Measurements from ENCODE around the gene NEK11. TPM values are rescaled to one million over a fixed set of nuclear protein-coding genes. Genes with fewer than 3 reads are reported as not detected.

Gene NEK11
- total and polyA plus RNA-seq, 9 of the 15 experiments (the other 6 are each of a cell fraction or from before 2014, with no cell fraction given), result 0.28 to 1.5 (median 0.87) TPM

DNA sequence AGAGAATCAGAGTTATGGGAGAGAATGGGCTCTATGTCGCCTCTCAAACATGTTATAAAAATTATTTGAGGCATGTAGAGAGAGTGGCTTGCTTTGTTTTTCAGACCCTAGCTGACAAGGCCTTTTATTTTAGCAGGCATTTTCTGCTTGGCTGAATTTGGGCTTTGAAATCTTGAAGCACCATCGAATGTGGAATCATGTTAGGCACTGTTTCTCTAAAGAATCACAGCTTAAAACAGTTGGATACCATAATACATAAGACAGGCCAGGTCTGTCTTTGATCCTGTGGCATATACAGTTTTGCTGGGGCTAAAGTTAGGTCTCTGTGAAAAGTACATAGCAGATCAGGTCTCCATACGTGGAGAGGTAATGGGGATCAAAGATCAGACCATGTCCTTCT, 142.7 kb downstream of the NEK11 start:
- POLR2A ChIA-PET, result no interaction called here
- Histone ChIP-seq H3K9ac (ENCODE audit: insufficient read depth in 1 of 2, low read depth in 2 of 2, low read length in 2 of 2) (no peak overlapping the region), H3K36me3 (ENCODE audit: control insufficient read depth, insufficient read depth, low read length) (no peaks in the 10 kb centered on the region), H3K27me3 (ENCODE audit: control insufficient read depth in 2 of 2, insufficient read depth in 2 of 2, low read length in 2 of 2) (peaks cover 0 to 10% of the 10 kb centered on the region in 2 experiments; a peak in 1 of 5 replicates), H3K79me2 (ENCODE audit: control insufficient read depth, insufficient read depth, low read length) (no peaks in the 10 kb centered on the region), H3K9me1 (ENCODE audit: control insufficient read depth, insufficient read depth, low read length) (no peaks in the 10 kb centered on the region), H3K4me3 (no peak overlapping the region), H4K20me1 (replicated peaks; ENCODE audit: control insufficient read depth, insufficient read depth, low read length) (no peaks in the 10 kb centered on the region), H3K27ac (ENCODE audit: extremely low read depth, low read depth, low read length) (no peak overlapping the region), H2AFZ (ENCODE audit: low read depth, low read length) (no peak overlapping the region), H3K4me1 (replicated peaks in 1 of 2; ENCODE audit: control insufficient read depth in 2 of 2, insufficient read depth in 2 of 2, low read length in 2 of 2) (no peaks in the 10 kb centered on the region), H3K4me2 (ENCODE audit: insufficient read depth, low read length) (no peak overlapping the region), H3K9me3 (replicated peaks; ENCODE audit: control insufficient read depth, insufficient read depth, low read depth, low read length) (no peaks in the 10 kb centered on the region)
- WGBS (ENCODE audit: insufficient coverage, low coverage, missing lambda C conversion rate), result 9% methylated on average over 3 of the region's 3 CpGs
- DNase-seq (ENCODE audit: extremely low read depth in 1 of 4, low spot score in 3 of 4) (no peak), FAIRE-seq (no peak), ATAC-seq (no peak)
- CTCF ChIA-PET (ENCODE audit: low intra/inter-chr PET ratio), result no interaction called here
- in situ Hi-C loops (cut with MboI), result no loop called here
- no TSS peak for BruUV-seq (replicated peaks)
- TF ChIP-seq HSF4 (CRISPR knock-in tag; IDR thresholded peaks at IDR 0.05; ENCODE audit: borderline replicate concordance), result no peak
- TF ChIP-seq MIER1 (IDR thresholded peaks at IDR 0.05; ENCODE audit: low read depth), result no peak
- TF ChIP-seq TCF15 (CRISPR knock-in tag; IDR thresholded peaks at IDR 0.05), result no peak
- TF ChIP-seq ZNF253 (CRISPR knock-in tag; conservative IDR thresholded peaks at IDR 0.05), result no peak
- no peak for TF ChIP-seq FOXP4 (CRISPR knock-in tag; IDR thresholded peaks at IDR 0.05; ENCODE audit: borderline replicate concordance)
- intact Hi-C loops (cut with micrococcal nuclease), result no loop called here
